ENCODE results near the gene GMDS.

DNA sequence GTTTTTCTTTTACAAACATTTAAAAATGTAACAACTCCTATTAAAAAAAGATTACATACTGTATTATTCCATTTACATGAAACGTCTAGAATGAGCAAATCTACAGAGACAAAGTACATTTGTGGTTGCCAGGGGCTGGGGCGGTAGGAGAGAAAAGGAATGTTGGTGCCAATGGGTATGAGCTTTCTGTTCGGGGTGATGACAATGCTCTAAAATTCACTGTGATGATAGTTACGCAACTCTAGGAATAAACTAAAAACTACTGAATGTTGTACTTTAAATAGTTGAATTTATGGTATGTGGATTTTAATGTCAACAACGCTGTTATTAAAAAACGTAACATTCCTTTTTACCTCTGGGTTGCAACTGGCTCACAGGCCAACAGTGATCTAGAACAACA lies 211.1 kb downstream of the GMDS start:
- TF ChIP-seq, protein P1, sequence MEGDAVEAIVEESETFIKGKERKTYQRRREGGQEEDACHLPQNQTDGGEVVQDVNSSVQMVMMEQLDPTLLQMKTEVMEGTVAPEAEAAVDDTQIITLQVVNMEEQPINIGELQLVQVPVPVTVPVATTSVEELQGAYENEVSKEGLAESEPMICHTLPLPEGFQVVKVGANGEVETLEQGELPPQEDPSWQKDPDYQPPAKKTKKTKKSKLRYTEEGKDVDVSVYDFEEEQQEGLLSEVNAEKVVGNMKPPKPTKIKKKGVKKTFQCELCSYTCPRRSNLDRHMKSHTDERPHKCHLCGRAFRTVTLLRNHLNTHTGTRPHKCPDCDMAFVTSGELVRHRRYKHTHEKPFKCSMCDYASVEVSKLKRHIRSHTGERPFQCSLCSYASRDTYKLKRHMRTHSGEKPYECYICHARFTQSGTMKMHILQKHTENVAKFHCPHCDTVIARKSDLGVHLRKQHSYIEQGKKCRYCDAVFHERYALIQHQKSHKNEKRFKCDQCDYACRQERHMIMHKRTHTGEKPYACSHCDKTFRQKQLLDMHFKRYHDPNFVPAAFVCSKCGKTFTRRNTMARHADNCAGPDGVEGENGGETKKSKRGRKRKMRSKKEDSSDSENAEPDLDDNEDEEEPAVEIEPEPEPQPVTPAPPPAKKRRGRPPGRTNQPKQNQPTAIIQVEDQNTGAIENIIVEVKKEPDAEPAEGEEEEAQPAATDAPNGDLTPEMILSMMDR (optimal IDR thresholded peaks at IDR 0.05 in 1 of 3, IDR thresholded peaks at IDR 0.05 in 1 of 3, conservative IDR thresholded peaks at IDR 0.05 in 1 of 3; ENCODE audit: extremely low read depth in 1 of 3, insufficient read depth in 2 of 3, low read length in 3 of 3), result no peak
- no peak for TF ChIP-seq EZH2 (IDR thresholded peaks at IDR 0.05; ENCODE audit: low read length)

All from keratinocyte (primary cell).